NOMO-1 treated with DMSO at 0.1 percent for 48 hours (cell line): Measurements from ENCODE around the gene KIF25.

Experiments
- DNase-seq: peaks from one replicate; lab custom pipeline; 2025; ENCODE audit not compliant: unreplicated experiment; lab: John Stamatoyannopoulos, UW

The KIF25 gene

GRCh38 chr6:168086616-168087015 lies 89.1 kb downstream of the KIF25 start:
- DNase-seq: no peak

GRCh38 chr6:168087436-168088160 lies 90.1 kb downstream of the KIF25 start:
- no peak for DNase-seq

- no peak for DNase-seq
These were observed 90.9 kb downstream of the KIF25 start for GRCh38 chr6:168088161-168089053.

GRCh38 chr6:168089186-168090063 lies 92.0 kb downstream of the KIF25 start:
- no peak for DNase-seq

GRCh38 chr6:168090064-168090690 lies 92.7 kb downstream of the KIF25 start:
- no peak for DNase-seq

GRCh38 chr6:168090706-168091105 lies 93.2 kb downstream of the KIF25 start:
- no peak for DNase-seq

GRCh38 chr6:168091381-168092264 lies 94.2 kb downstream of the KIF25 start:
- DNase-seq: no peak

- no peak for DNase-seq
These were observed 95.1 kb downstream of the KIF25 start for GRCh38 chr6:168092541-168092940.

- DNase-seq: no peak
These were observed 95.6 kb downstream of the KIF25 start for GRCh38 chr6:168093071-168093505.

GRCh38 chr6:168093634-168094033 lies 96.2 kb downstream of the KIF25 start:
- DNase-seq: no peak
